ENCODE data around the gene PTPRG.

PTPRG gene

DNA sequence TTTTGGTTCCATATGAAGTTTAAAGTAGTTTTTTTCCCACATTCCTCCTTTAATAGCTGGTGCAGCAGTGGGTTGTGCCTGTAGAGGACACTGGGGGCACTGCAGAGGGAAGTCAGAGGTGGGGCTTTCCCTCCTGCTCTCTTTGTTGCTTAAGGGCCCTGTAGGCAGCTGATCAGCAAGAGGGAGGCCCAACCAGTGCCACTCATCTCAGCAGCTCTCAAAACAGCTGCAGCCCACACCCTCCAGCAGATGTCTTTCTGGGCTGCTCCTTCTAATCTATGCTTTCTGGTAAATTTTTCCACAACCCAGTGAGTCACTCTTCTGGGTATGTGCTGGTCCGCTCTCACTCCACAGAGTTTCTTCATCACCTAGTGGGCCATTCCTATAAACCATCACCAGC, 548.2 kb downstream of the PTPRG start:
- Histone ChIP-seq H3F3A (ENCODE audit: control insufficient read depth, insufficient read depth) (no peaks in the 10 kb centered on the region), H3K27ac (ENCODE audit: low read depth, low read length) (no peak overlapping the region), H3K79me2 (ENCODE audit: control insufficient read depth, low read length) (no peaks in the 10 kb centered on the region), H3K9me3 (ENCODE audit: control insufficient read depth, insufficient read depth, low read length) (no peaks in the 10 kb centered on the region), H3K4me3 (ENCODE audit: low read length) (no peak overlapping the region), H3K27me3 (ENCODE audit: control insufficient read depth, low read length) (no peaks in the 10 kb centered on the region), H3K4me2 (ENCODE audit: low read length) (no peak overlapping the region), H3K4me1 (ENCODE audit: control insufficient read depth, low read length) (no peaks in the 10 kb centered on the region), H3K9me2 (replicated peaks; ENCODE audit: control insufficient read depth, low read length) (no peaks in the 10 kb centered on the region), H3K36me3 (ENCODE audit: control insufficient read depth, low read length) (no peaks in the 10 kb centered on the region), H4K20me1 (ENCODE audit: control insufficient read depth, insufficient read depth, low read depth, low read length) (no peaks in the 10 kb centered on the region)
- TF ChIP-seq, protein P1, sequence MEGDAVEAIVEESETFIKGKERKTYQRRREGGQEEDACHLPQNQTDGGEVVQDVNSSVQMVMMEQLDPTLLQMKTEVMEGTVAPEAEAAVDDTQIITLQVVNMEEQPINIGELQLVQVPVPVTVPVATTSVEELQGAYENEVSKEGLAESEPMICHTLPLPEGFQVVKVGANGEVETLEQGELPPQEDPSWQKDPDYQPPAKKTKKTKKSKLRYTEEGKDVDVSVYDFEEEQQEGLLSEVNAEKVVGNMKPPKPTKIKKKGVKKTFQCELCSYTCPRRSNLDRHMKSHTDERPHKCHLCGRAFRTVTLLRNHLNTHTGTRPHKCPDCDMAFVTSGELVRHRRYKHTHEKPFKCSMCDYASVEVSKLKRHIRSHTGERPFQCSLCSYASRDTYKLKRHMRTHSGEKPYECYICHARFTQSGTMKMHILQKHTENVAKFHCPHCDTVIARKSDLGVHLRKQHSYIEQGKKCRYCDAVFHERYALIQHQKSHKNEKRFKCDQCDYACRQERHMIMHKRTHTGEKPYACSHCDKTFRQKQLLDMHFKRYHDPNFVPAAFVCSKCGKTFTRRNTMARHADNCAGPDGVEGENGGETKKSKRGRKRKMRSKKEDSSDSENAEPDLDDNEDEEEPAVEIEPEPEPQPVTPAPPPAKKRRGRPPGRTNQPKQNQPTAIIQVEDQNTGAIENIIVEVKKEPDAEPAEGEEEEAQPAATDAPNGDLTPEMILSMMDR (IDR thresholded peaks at IDR 0.05; ENCODE audit: low read depth, low read length, poor library complexity, severe bottlenecking): no peak
- no peak for TF ChIP-seq EZH2phosphoT487 (IDR thresholded peaks at IDR 0.05; ENCODE audit: borderline replicate concordance, low read length)

DNA sequence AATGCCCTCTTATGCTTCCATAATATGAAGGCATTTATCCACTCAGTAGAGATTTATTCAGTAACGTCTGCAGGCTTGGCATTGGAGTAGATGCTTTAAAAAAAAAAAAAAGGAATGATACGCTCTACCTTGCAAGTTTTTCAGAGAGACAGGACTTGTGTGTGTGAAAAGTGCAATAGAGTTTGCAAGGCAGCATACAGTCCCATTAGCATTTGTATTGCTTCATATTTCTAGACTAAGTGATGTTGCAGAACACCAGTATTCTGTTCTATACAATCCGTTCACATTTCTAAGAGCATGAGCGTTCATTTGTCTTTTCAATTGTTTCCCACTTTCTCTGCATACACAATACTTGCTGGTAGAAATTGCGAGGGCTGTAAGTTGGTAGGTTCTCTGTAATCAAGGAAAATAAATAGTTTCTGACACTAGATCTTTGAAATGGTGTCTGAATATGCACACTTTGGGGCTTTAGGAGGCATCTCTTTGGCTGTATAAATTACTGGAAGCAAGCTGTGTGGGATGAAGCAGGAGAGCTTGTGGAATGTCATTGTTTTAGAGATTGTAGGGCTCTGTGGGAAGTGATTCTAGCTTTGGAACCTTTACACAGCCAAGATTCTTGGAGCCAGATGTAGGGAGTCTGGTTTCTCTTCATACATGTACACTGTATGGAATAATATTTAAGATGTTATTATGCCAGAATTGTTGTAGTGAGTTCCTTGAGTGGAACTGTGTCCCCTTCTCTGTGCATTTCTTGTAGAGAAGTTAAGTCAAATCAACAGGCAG, 549.3 kb downstream of the PTPRG start:
- Histone ChIP-seq H4K20me1 (ENCODE audit: control insufficient read depth, insufficient read depth, low read depth, low read length) (no peaks in the 10 kb centered on the region), H3K36me3 (ENCODE audit: control insufficient read depth, low read length) (no peaks in the 10 kb centered on the region), H3K4me2 (ENCODE audit: low read length) (no peak overlapping the region), H3K79me2 (ENCODE audit: control insufficient read depth, low read length) (no peaks in the 10 kb centered on the region), H3F3A (ENCODE audit: control insufficient read depth, insufficient read depth) (no peaks in the 10 kb centered on the region), H3K27ac (ENCODE audit: low read depth, low read length) (no peak overlapping the region), H3K9me3 (ENCODE audit: control insufficient read depth, insufficient read depth, low read length) (no peaks in the 10 kb centered on the region), H3K4me1 (ENCODE audit: control insufficient read depth, low read length) (no peaks in the 10 kb centered on the region), H3K4me3 (ENCODE audit: low read length) (no peak overlapping the region), H3K9me2 (replicated peaks; ENCODE audit: control insufficient read depth, low read length) (no peaks in the 10 kb centered on the region), H3K27me3 (ENCODE audit: control insufficient read depth, low read length) (no peaks in the 10 kb centered on the region)
- TF ChIP-seq, protein P1 (IDR thresholded peaks at IDR 0.05; ENCODE audit: low read depth, low read length, poor library complexity, severe bottlenecking): no peak
- TF ChIP-seq EZH2phosphoT487 (IDR thresholded peaks at IDR 0.05; ENCODE audit: borderline replicate concordance, low read length): no peak

DNA sequence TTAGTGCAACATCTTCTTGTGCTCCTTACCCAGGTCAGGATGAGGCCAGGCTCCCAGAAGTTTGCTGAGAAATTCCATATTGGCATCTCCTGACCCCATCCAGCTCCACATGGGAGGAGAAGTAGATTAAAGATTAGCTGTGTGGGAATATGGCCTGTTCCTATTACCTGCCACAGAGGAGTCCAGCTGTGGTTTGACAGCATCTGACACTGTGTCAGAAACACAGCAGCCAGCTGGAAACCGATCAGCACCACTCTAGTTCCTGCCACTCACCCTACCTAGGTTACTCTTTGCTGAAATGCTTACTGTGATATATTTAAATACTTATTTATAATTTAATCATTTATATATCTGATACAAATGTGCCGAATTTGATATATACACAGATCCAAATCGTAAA, 551.7 kb downstream of the PTPRG start:
- no peak overlapping the region for H3K4me3 ChIP-seq (ENCODE audit: low read length)

More for the DNA sequence above, 551.7 kb downstream of the PTPRG start:
- no peaks in the 10 kb centered on the region for H3K9me2 ChIP-seq (replicated peaks; ENCODE audit: control insufficient read depth, low read length)
- H3K27me3 ChIP-seq (ENCODE audit: control insufficient read depth, low read length): no peaks in the 10 kb centered on the region
- H3K36me3 ChIP-seq (ENCODE audit: control insufficient read depth, low read length): no peaks in the 10 kb centered on the region
- no peaks in the 10 kb centered on the region for H4K20me1 ChIP-seq (ENCODE audit: control insufficient read depth, insufficient read depth, low read depth, low read length)
- no peak overlapping the region for H3K4me2 ChIP-seq (ENCODE audit: low read length)
- no peak for TF ChIP-seq EZH2phosphoT487 (IDR thresholded peaks at IDR 0.05; ENCODE audit: borderline replicate concordance, low read length)
- TF ChIP-seq, protein P1 (IDR thresholded peaks at IDR 0.05; ENCODE audit: low read depth, low read length, poor library complexity, severe bottlenecking): no peak
- H3K9me3 ChIP-seq (ENCODE audit: control insufficient read depth, insufficient read depth, low read length): no peaks in the 10 kb centered on the region
- no peak overlapping the region for H3K27ac ChIP-seq (ENCODE audit: low read depth, low read length)
- no peaks in the 10 kb centered on the region for H3K79me2 ChIP-seq (ENCODE audit: control insufficient read depth, low read length)
- no peaks in the 10 kb centered on the region for H3F3A ChIP-seq (ENCODE audit: control insufficient read depth, insufficient read depth)
- no peaks in the 10 kb centered on the region for H3K4me1 ChIP-seq (ENCODE audit: control insufficient read depth, low read length)

Measured in DOHH2 (cell line).